ENCODE data around the gene GAS1. TPM values are rescaled to one million over a fixed set of nuclear protein-coding genes. Genes with fewer than 3 reads are reported as not detected.
A peak's percentile ranks its signal among the peaks of the same experiment; 100 is the strongest.

GAS1 gene
- total and polyA plus RNA-seq, 12 donors, result 4.4 to 49.0 (median 10.6) TPM

DNA sequence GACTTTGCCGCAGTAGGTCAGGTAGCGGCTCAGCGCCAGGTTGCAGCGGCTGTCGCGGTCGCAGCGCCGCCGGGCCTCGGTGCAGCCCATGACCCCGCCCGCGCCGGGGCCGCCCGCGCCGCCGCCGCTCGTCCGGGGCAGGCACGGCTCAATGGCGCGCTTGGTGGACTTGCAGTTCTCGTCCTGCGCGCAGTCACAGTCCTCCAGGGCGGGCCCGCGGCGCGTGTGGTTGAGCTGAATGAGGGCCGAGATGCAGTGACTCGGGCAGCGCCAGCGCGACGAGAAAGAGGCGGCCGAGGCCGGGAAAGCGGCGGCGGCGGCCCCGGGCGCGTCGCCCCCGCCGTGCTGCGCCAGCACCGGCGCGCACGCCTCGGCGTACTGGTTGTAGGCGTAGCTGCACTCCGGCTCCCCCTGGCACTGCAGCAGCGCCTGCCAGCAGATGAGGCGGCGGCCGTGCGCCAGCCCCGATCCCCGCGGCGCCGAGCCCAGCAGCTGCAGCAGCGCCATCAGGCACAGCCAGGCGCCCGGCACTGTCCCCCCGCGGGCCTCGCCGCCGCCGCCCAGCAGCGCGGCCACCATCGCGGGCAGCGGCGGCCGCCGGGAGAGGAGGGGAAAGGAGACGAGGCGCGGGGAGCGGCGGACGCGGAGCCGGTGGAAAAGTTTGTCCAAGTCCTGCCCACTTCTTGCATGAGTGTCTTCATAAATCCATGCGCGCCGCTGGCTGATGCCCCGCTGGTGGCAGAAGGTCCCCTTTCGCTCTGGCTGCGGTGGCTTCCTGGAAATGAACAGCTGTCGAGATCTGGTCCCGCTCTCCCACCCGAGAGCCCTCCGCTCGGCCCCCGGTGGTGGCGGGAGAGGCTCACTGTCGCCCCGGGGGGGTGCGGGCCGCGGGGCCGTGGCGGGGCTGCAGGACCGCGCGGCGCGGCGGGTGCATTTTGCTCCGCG is 833 bp downstream of the GAS1 start:
- Histone ChIP-seq H3K36me3 (replicated peaks in 1 of 2) (no peaks in the 10 kb centered on the region), H3K4me3 (peak overlapping the region; percentile 72 to 91 (median 86)), H3K27ac (peak overlapping the region in 4 of 5 donors; percentile 79 to 94 (median 88)), H3K4me1 (replicated peaks in 1 of 2) (peaks cover 5 to 23% of the 10 kb centered on the region in 2 donors), H3K9me3 (replicated peaks in 1 of 3) (no peaks in the 10 kb centered on the region), H3K27me3 (no peaks in the 10 kb centered on the region)
- WGBS, 4 donors, result 0 to 1% (median 0%) methylated on average over 16 to 125 of the region's 125 CpGs
- peak in 1 of 2 donors; percentile 72 for TF ChIP-seq POLR2A (IDR thresholded peaks at IDR 0.05)
- TF ChIP-seq, protein P1, sequence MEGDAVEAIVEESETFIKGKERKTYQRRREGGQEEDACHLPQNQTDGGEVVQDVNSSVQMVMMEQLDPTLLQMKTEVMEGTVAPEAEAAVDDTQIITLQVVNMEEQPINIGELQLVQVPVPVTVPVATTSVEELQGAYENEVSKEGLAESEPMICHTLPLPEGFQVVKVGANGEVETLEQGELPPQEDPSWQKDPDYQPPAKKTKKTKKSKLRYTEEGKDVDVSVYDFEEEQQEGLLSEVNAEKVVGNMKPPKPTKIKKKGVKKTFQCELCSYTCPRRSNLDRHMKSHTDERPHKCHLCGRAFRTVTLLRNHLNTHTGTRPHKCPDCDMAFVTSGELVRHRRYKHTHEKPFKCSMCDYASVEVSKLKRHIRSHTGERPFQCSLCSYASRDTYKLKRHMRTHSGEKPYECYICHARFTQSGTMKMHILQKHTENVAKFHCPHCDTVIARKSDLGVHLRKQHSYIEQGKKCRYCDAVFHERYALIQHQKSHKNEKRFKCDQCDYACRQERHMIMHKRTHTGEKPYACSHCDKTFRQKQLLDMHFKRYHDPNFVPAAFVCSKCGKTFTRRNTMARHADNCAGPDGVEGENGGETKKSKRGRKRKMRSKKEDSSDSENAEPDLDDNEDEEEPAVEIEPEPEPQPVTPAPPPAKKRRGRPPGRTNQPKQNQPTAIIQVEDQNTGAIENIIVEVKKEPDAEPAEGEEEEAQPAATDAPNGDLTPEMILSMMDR (IDR thresholded peaks at IDR 0.05), result peak in 2 of 6 experiments; percentile 16 to 17
- intact Hi-C loops (cut with DNase I), result loop anchor here in 1 of 2 donors (5.0 kb wide), 1 partner anchor 594 kb away; the partner anchor contains the start of gene TUT7
- peak; percentile 67 to 77 (median 71) for DNase-seq

GRCh38 chr9:86945728-86946200 is 1.5 kb downstream of the GAS1 start:
- Histone ChIP-seq H3K36me3 (replicated peaks in 1 of 2) (no peaks in the 10 kb centered on the region), H3K4me3 (peak overlapping the region in 2 of 4 donors; percentile 83 to 91), H3K27ac (peak overlapping the region in 4 of 5 donors; percentile 79 to 94 (median 88)), H3K9me3 (replicated peaks in 1 of 3) (no peaks in the 10 kb centered on the region), H3K4me1 (replicated peaks in 1 of 2) (peaks cover 5 to 23% of the 10 kb centered on the region in 2 donors), H3K27me3 (no peaks in the 10 kb centered on the region)
- peak in 3 of 7 donors; percentile 36 to 52 (median 48) for DNase-seq
- TF ChIP-seq, protein P1 (IDR thresholded peaks at IDR 0.05), result peak in 3 of 6 experiments; percentile 10 to 37 (median 24)
- TF ChIP-seq POLR2A (IDR thresholded peaks at IDR 0.05), result no peak
- intact Hi-C loops (cut with DNase I), result loop anchor here in 1 of 2 donors (5.0 kb wide), 1 partner anchor 593 kb away; the partner anchor contains the start of gene TUT7
- 0 to 4% (median 1%) methylated on average over 5 to 62 of the region's 62 CpGs for WGBS, 4 donors

DNA sequence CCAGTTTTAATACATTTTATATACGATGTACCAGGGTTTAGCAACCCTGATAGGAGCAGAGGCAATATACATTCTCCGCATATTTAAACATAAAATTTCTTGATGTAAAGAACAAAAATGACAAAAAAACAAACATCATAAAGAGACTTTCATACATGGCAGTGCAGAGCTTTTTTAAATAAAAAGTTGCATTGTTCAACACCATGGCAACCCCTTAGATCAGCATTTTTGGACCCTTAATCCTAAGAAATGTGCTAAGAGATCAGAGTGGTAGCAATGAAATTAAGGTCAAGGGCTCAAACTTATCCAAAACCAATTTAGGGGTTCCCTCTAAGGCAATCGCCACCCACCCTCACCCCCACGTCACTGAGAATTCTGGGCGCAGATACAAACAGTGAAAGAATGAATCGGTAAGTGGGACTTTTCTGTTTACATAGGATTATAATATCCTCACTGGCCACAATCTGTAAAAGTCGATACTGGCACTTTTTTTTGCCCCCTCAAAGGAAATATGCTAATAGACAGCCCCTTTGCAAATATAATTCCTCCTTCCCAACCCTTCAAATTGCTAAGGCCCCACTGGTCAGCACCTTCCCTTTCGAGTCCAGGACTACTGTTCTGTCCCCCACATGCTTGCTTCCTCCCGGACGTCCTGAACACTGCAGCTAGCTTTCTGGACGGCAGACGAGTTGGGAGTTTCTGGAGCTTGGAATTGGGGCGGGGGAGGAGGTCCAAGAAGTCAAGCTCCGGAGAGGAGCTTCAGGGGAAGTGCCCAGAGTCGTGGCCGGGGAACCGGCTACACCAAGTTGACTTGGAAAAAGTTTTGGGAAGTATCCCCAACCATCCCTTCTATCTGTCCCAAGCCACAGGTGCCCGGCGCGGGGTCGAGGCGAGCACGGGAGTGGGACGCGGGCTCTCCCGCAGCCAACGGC is 2.2 kb downstream of the GAS1 start:
- Histone ChIP-seq H3K9me3 (replicated peaks in 1 of 3) (no peaks in the 10 kb centered on the region), H3K27me3 (no peaks in the 10 kb centered on the region), H3K4me3 (peak overlapping the region in 2 of 4 donors; percentile 83 to 91), H3K27ac (peak overlapping the region in 3 of 5 donors; percentile 84 to 94 (median 93)), H3K36me3 (replicated peaks in 1 of 2) (no peaks in the 10 kb centered on the region), H3K4me1 (replicated peaks in 1 of 2) (peaks cover 5 to 23% of the 10 kb centered on the region in 2 donors)
- TF ChIP-seq, protein P1 (IDR thresholded peaks at IDR 0.05), result no peak
- TF ChIP-seq POLR2A (IDR thresholded peaks at IDR 0.05), result no peak
- intact Hi-C loops (cut with DNase I), result loop anchor here in 1 of 2 donors (5.0 kb wide), 1 partner anchor 593 kb away; the partner anchor contains the start of gene TUT7
- peak in 5 of 7 donors; percentile 17 to 37 (median 27) for DNase-seq
- WGBS, 4 donors, result 18 to 28% (median 20%) methylated on average over 21 to 27 of the region's 27 CpGs
